Measurements from ENCODE around the gene FAM13A.

DNA sequence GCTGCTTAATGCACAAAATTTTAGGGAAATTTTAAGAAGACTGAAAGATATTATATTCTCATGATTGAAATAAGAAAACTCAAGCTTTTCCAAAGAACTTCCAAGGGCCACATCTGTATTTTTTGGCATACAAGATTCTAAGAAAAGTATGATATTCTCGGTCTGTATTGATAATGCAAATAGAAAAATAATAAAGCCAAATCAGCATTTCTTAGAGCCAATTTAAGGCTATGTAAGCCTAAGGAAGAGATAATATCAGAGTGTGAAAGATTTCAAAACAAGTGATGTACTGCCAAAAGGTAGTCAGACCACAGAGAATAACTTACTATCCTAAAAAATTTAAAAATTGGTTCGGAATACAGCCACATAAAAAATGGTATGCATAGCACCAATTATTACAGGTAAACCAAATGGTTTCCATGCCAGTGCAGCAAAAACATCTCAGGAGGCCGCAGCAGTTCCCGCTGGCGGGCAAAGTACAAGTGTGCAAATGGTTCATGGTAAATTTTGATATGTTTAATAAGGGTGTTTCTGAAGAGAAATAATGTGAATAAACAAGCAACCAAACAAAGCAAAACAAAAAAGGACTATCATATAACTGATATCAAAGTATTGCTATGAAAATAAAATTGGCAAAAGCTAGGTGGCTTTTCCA, 324.1 kb downstream of the FAM13A start:
- TF ChIP-seq CHD1 (IDR thresholded peaks at IDR 0.05; ENCODE audit: low read depth, low read length) (no peak), RFX5 (IDR thresholded peaks at IDR 0.05; ENCODE audit: low read depth, low read length) (no peak), POLR2A (IDR thresholded peaks at IDR 0.05; ENCODE audit: low read depth, low read length) (no peak), CEBPB (IDR thresholded peaks at IDR 0.05; ENCODE audit: low read depth, low read length) (no peak), MXI1 (IDR thresholded peaks at IDR 0.05; ENCODE audit: borderline replicate concordance, low read depth, low read length) (no peak), RAD21 (IDR thresholded peaks at IDR 0.05; ENCODE audit: low read length) (no peak), RCOR1 (IDR thresholded peaks at IDR 0.05; ENCODE audit: insufficient replicate concordance, low read length) (no peak), MAFK (IDR thresholded peaks at IDR 0.05; ENCODE audit: low read depth, low read length) (peak; percentile 27; the same call in 1 of the 2 replicates), BHLHE40 (IDR thresholded peaks at IDR 0.05; ENCODE audit: low read depth, low read length) (no peak), SMC3 (IDR thresholded peaks at IDR 0.05; ENCODE audit: low read depth, low read length) (no peak), MAZ (IDR thresholded peaks at IDR 0.05; ENCODE audit: borderline replicate concordance, low read depth, low read length) (no peak), FOS (IDR thresholded peaks at IDR 0.05; ENCODE audit: low read depth, low read length) (no peak)
- TF ChIP-seq, protein P1, sequence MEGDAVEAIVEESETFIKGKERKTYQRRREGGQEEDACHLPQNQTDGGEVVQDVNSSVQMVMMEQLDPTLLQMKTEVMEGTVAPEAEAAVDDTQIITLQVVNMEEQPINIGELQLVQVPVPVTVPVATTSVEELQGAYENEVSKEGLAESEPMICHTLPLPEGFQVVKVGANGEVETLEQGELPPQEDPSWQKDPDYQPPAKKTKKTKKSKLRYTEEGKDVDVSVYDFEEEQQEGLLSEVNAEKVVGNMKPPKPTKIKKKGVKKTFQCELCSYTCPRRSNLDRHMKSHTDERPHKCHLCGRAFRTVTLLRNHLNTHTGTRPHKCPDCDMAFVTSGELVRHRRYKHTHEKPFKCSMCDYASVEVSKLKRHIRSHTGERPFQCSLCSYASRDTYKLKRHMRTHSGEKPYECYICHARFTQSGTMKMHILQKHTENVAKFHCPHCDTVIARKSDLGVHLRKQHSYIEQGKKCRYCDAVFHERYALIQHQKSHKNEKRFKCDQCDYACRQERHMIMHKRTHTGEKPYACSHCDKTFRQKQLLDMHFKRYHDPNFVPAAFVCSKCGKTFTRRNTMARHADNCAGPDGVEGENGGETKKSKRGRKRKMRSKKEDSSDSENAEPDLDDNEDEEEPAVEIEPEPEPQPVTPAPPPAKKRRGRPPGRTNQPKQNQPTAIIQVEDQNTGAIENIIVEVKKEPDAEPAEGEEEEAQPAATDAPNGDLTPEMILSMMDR (conservative IDR thresholded peaks at IDR 0.05; ENCODE audit: low read depth, low read length): no peak
- TF ChIP-seq, protein P2, sequence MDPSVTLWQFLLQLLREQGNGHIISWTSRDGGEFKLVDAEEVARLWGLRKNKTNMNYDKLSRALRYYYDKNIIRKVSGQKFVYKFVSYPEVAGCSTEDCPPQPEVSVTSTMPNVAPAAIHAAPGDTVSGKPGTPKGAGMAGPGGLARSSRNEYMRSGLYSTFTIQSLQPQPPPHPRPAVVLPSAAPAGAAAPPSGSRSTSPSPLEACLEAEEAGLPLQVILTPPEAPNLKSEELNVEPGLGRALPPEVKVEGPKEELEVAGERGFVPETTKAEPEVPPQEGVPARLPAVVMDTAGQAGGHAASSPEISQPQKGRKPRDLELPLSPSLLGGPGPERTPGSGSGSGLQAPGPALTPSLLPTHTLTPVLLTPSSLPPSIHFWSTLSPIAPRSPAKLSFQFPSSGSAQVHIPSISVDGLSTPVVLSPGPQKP (IDR thresholded peaks at IDR 0.05; ENCODE audit: borderline replicate concordance, low read depth, low read length): no peak

Data from IMR-90 (cell line).